Tibial artery (tissue), 4 donors: ENCODE measurements around the gene TRIM67.
"Not testable (repeated sequence)": the region's sequence is repeated elsewhere in the genome, so short reads cannot be mapped to it uniquely, and the experiment has no call there.

Source experiments
- DNase-seq, 2 donors: peaks; one replicate each; pipeline ENCODE4 v3.0.0-alpha.2; 2019
- H3K27ac ChIP-seq, 2 donors: fragments of 200-600 bp; sonication (generic) in 1 of 2; 1 replicate in 1 of 2; 2 replicates in 1 of 2; pipeline ENCODE4 v1.5.1; 2018 to 2019; ENCODE audit warnings: mild to moderate bottlenecking in 1 of 2
- H3K27me3 ChIP-seq, 2 donors: fragments of 200-600 bp; sonication (generic) in 1 of 2; one replicate each; pipeline versions ENCODE4 v1.5.1 to v1.6.0; 2016 to 2019
- H3K36me3 ChIP-seq, 3 donors: fragments of 200-600 bp; sonication (generic) in 2 of 3; one replicate each; pipeline ENCODE4 v1.5.1; 2016 to 2019; ENCODE audit warnings: mild to moderate bottlenecking in 2 of 3
- H3K4me1 ChIP-seq, 4 donors: fragments of 200-600 bp; sonication (generic) in 2 of 4; 1 replicate in 3 of 4; 2 replicates in 1 of 4; pipeline ENCODE4 v1.5.1; 2016 to 2019
- H3K4me3 ChIP-seq, 2 donors: fragments of 200-600 bp; sonication (generic) in 1 of 2; 1 replicate in 1 of 2; 2 replicates in 1 of 2; pipeline ENCODE4 v1.5.1; 2018 to 2019; ENCODE audit warnings: mild to moderate bottlenecking in 2 of 2
- H3K9me3 ChIP-seq, 3 donors: fragments of 200-600 bp; sonication (generic) in 1 of 3; one replicate each; pipeline ENCODE4 v1.5.1; 2016 to 2019
- CTCF ChIP-seq, 2 experiments: fragments of 200-600 bp in 1 of 2; fragments of 450-650 bp in 1 of 2; IDR thresholded peaks; one replicate each; pipeline ENCODE4 v1.5.1; 2017 to 2019; ENCODE audit warnings: antibody characterized with exemption in 2 of 2, mild to moderate bottlenecking in 1 of 2, moderate library complexity in 1 of 2
- intact Hi-C: fragments of 100-400 bp; cut with DNase I; formaldehyde crosslinking; loops from one replicate; pipeline ENCODE4 v1.15.0; 2023; ENCODE audit warnings: low total_unique reads

The TRIM67 gene

GRCh38 chr1:231124746-231125145, 37.1 kb upstream of the TRIM67 start:
- Histone ChIP-seq H3K4me3 (no peak overlapping the region), H3K27ac (no peak overlapping the region), H3K36me3 (no peaks in the 10 kb centered on the region), H3K4me1 (no peaks in the 10 kb centered on the region), H3K27me3 (peaks cover 0 to 3% of the 10 kb centered on the region in 2 donors), H3K9me3 (peaks cover 0 to 4% (median 0%) of the 10 kb centered on the region in 3 donors)
- TF ChIP-seq CTCF (IDR thresholded peaks at IDR 0.05), result no peak
- no peak for DNase-seq
- intact Hi-C loops, result no loop called here

GRCh38 chr1:231125972-231126580, 35.8 kb upstream of the TRIM67 start:
- DNase-seq, result no peak
- Histone ChIP-seq H3K27ac (no peak overlapping the region), H3K4me3 (no peak overlapping the region)

GRCh38 chr1:231127106-231127505, 34.8 kb upstream of the TRIM67 start:
- DNase-seq, H3K4me3 ChIP-seq, H3K9me3 ChIP-seq, H3K4me1 ChIP-seq, intact Hi-C loops, H3K27ac ChIP-seq, H3K27me3 ChIP-seq, H3K36me3 ChIP-seq: not testable (repeated sequence)

More at GRCh38 chr1:231125972-231126580, 35.8 kb upstream of the TRIM67 start:
- intact Hi-C loops, result no loop called here
- Histone ChIP-seq H3K36me3 (no peaks in the 10 kb centered on the region), H3K9me3 (no peaks in the 10 kb centered on the region), H3K27me3 (peaks cover 0 to 3% of the 10 kb centered on the region in 2 donors), H3K4me1 (no peaks in the 10 kb centered on the region)
- TF ChIP-seq CTCF (IDR thresholded peaks at IDR 0.05), result no peak

GRCh38 chr1:231128471-231128870, 33.4 kb upstream of the TRIM67 start:
- H3K27me3 ChIP-seq, intact Hi-C loops, H3K27ac ChIP-seq: not testable (repeated sequence)

GRCh38 chr1:231130544-231130943, 31.3 kb upstream of the TRIM67 start:
- no peak overlapping the region for H3K4me3 ChIP-seq
- H3K36me3 ChIP-seq, result no peaks in the 10 kb centered on the region
- DNase-seq, result no peak
- no peaks in the 10 kb centered on the region for H3K9me3 ChIP-seq
- H3K4me1 ChIP-seq, result no peaks in the 10 kb centered on the region
- H3K27me3 ChIP-seq, result no peaks in the 10 kb centered on the region
- no peak for TF ChIP-seq CTCF (IDR thresholded peaks at IDR 0.05)
- intact Hi-C loops, result no loop called here
- no peak overlapping the region for H3K27ac ChIP-seq

More at GRCh38 chr1:231128471-231128870, 33.4 kb upstream of the TRIM67 start:
- H3K36me3 ChIP-seq, H3K9me3 ChIP-seq, DNase-seq, H3K4me1 ChIP-seq, H3K4me3 ChIP-seq: not testable (repeated sequence)

- H3K9me3 ChIP-seq, H3K4me1 ChIP-seq, intact Hi-C loops, H3K27me3 ChIP-seq, H3K27ac ChIP-seq, H3K4me3 ChIP-seq, DNase-seq, H3K36me3 ChIP-seq: not testable (repeated sequence)
Observed at GRCh38 chr1:231132591-231132990, 29.3 kb upstream of the TRIM67 start.

- TF ChIP-seq CTCF (IDR thresholded peaks at IDR 0.05), result no peak
- Histone ChIP-seq H3K27me3 (no peaks in the 10 kb centered on the region), H3K27ac (no peak overlapping the region), H3K4me1 (peaks cover 0 to 9% (median 5%) of the 10 kb centered on the region in 4 donors), H3K4me3 (no peak overlapping the region), H3K9me3 (no peaks in the 10 kb centered on the region), H3K36me3 (no peaks in the 10 kb centered on the region)
- no peak for DNase-seq
- intact Hi-C loops, result no loop called here
Observed at GRCh38 chr1:231134624-231135023, 27.2 kb upstream of the TRIM67 start.
